Activated CD4-positive, alpha-beta T cell treated with anti-CD3 and anti-CD28 coated beads, Interleukin-2, amount 50 U/mL, for 24 hours (primary cell): ENCODE results near the gene PHACTR3.

Experiments used
- DNase-seq, 2 donors: peaks; one replicate each; pipeline ENCODE4 v3.0.0-alpha.2; 2020; ENCODE audit warnings: low read depth in 1 of 2, low spot score in 1 of 2

Gene PHACTR3

GRCh38 chr20:59668926-59669850 lies 64.8 kb downstream of the PHACTR3 start:
- no peak for DNase-seq

- no peak for DNase-seq
Measured at GRCh38 chr20:59670786-59671492, 66.6 kb downstream of the PHACTR3 start.

- DNase-seq, result no peak
Measured at GRCh38 chr20:59671661-59672471, 67.5 kb downstream of the PHACTR3 start.

GRCh38 chr20:59672576-59672975 lies 68.2 kb downstream of the PHACTR3 start:
- DNase-seq, result no peak

GRCh38 chr20:59673288-59673997 lies 69.1 kb downstream of the PHACTR3 start:
- no peak for DNase-seq

- no peak for DNase-seq
Measured at GRCh38 chr20:59673998-59674445, 69.7 kb downstream of the PHACTR3 start.

GRCh38 chr20:59676126-59676850 lies 71.9 kb downstream of the PHACTR3 start:
- no peak for DNase-seq

- DNase-seq, result no peak
Measured at GRCh38 chr20:59676851-59677182, 72.5 kb downstream of the PHACTR3 start.

- DNase-seq, result no peak
Measured at GRCh38 chr20:59677586-59677985, 73.2 kb downstream of the PHACTR3 start.

GRCh38 chr20:59678288-59678687 lies 73.9 kb downstream of the PHACTR3 start:
- DNase-seq, result no peak

- DNase-seq, result no peak
Measured at GRCh38 chr20:59678951-59679350, 74.6 kb downstream of the PHACTR3 start.

GRCh38 chr20:59680148-59680650 lies 75.9 kb downstream of the PHACTR3 start:
- no peak for DNase-seq

GRCh38 chr20:59680852-59681251 lies 76.5 kb downstream of the PHACTR3 start:
- no peak for DNase-seq

- DNase-seq, result no peak
Measured at GRCh38 chr20:59682603-59683002, 78.3 kb downstream of the PHACTR3 start.

- DNase-seq, result no peak
Measured at GRCh38 chr20:59683181-59683580, 78.8 kb downstream of the PHACTR3 start.

- no peak for DNase-seq
Measured at GRCh38 chr20:59684685-59685242, 80.4 kb downstream of the PHACTR3 start.

- no peak for DNase-seq
Measured at GRCh38 chr20:59686404-59687346, 82.3 kb downstream of the PHACTR3 start.

GRCh38 chr20:59688356-59688755 lies 84.0 kb downstream of the PHACTR3 start:
- DNase-seq, result no peak

GRCh38 chr20:59688999-59689398 lies 84.7 kb downstream of the PHACTR3 start:
- DNase-seq, result no peak
